GF-D8 (cell line): ENCODE data around the gene TNFAIP3.

Experiments
- DNase-seq: peaks from one replicate; lab custom pipeline; 2025; lab: John Stamatoyannopoulos, UW

The TNFAIP3 gene

GRCh38 chr6:137925141-137925698 is 58.2 kb downstream of the TNFAIP3 start:
- no peak for DNase-seq

DNA sequence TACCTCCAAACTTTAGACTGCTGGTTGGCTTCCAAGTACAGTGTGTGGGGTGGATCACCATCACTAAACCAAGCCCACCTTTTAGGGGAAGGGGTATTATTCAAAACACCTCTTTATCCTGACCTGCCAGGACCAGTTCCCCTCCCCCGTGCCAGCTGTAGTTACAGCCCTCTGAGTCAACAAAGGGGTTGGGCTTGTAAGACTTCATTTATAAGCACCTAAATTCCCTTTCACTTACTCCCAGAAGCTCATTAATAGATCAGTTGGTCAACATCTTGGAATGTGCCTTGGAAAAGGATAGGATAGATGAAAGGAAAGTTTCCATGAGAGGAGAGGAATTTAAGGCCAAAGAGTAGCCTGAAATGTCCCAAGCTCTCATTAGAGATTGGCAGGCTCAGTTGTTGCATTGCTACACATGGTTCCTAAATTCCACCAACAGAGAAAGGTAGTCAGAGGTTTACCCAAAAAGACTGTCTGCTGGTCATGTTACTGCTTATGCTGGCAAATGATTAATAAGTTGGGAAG is 59.2 kb downstream of the TNFAIP3 start:
- DNase-seq: no peak

DNA sequence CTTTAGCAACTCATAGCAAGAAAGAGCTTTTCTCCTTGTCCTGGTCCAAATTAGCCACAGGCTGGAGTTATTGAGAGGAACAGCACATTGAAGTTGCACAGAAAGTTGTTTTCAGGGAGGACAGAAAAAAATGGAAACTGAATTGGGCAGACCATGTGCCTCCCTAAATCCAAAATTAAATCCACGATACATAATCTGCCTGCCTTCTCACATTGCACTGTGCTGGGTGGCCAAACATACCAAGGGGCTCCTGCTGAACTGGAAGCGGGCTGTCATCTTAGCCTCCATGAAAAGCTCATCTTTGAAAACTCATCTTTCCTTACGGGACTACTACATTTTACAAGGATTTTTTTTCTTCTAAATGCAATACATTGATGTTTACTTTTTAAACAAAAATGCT is 59.9 kb downstream of the TNFAIP3 start:
- no peak for DNase-seq

GRCh38 chr6:137927777-137928218 is 60.7 kb downstream of the TNFAIP3 start:
- peak; percentile 93 for DNase-seq

GRCh38 chr6:137928286-137928685 is 61.2 kb downstream of the TNFAIP3 start:
- DNase-seq: peak; percentile 58

GRCh38 chr6:137931849-137932465 is 64.9 kb downstream of the TNFAIP3 start:
- no peak for DNase-seq
